ENCODE results near the gene GRM1.

GRM1 gene

DNA sequence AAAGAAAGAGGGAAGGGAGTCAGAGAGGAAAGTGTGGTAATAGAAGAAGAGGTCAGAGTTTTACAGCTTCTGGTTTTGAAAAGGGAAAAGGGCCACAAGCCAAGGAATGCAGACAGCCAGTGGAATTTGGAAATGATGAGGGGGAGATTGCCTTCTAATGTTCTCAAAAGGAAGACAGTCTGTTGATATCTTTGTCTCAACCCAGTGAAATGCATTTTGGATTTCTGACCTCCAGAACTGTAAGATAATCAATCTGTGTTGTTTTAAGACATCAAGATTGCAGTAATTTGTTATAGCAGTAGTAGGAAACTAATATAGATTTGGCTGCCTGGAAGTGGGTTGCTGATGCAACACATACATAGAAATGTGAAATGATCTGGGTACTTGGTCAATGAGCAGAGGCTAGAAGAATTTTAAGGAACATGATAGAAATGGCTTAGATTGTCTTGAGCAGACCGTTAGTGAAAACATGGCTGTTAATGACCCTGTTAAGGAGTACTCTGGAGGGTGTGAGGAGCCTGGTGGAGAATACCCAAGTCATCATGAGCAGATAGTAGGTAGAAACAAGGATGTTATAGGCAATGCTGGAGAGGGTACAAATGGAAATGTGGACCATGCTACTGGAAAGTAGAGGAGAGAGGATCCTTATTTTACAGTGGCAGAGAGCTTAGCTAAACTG lies 259.0 kb downstream of the GRM1 start:
- no peaks in the 10 kb centered on the region for H3K27me3 ChIP-seq (ENCODE audit: insufficient read depth, low read depth, severe bottlenecking)
- no peak overlapping the region for H3K4me3 ChIP-seq (ENCODE audit: low read depth, low read length)
- no peak overlapping the region for H3K27ac ChIP-seq
- no peak for DNase-seq
- no peaks in the 10 kb centered on the region for H3K36me3 ChIP-seq
- TF ChIP-seq, protein P1, sequence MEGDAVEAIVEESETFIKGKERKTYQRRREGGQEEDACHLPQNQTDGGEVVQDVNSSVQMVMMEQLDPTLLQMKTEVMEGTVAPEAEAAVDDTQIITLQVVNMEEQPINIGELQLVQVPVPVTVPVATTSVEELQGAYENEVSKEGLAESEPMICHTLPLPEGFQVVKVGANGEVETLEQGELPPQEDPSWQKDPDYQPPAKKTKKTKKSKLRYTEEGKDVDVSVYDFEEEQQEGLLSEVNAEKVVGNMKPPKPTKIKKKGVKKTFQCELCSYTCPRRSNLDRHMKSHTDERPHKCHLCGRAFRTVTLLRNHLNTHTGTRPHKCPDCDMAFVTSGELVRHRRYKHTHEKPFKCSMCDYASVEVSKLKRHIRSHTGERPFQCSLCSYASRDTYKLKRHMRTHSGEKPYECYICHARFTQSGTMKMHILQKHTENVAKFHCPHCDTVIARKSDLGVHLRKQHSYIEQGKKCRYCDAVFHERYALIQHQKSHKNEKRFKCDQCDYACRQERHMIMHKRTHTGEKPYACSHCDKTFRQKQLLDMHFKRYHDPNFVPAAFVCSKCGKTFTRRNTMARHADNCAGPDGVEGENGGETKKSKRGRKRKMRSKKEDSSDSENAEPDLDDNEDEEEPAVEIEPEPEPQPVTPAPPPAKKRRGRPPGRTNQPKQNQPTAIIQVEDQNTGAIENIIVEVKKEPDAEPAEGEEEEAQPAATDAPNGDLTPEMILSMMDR (IDR thresholded peaks at IDR 0.05; ENCODE audit: low read depth, low read length), result no peak
- H3K9me3 ChIP-seq (ENCODE audit: severe bottlenecking), result no peaks in the 10 kb centered on the region

DNA sequence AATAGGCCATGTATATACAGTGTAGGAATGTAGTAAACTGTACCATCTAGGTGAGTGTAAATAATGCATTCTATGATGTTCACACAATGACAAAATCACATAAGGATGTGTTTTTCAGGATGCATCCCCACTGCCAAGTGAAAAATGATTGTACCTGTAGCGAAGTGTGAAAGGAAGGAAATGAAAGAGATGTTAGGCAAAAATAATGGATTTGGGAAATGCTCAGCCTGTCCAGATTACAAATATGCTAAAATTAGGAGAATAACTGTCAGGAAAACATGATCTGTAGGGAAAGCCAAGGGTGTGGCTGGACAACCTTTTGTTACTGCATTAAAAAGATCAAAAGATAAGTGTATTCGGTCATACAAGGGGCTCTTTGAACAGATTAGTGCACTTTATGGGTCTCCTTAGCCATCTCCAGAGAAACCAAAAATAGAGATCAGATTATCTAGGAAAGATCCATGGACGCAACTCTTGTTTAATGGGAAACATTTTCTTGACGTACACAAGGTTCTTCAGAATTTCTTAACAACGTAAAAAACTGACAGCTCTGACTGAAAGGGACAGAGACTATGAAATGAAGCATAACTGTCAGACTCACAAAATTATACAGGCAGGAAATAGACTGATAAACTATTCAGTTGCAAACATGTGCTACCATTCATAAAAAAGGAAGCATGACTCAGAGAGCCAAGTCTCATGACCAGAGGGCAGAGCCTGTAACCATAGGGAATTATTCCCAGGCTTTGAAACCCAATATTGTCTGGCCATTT lies 261.1 kb downstream of the GRM1 start:
- TF ChIP-seq, protein P1 (IDR thresholded peaks at IDR 0.05; ENCODE audit: low read depth, low read length), result no peak
- Histone ChIP-seq H3K27ac (no peak overlapping the region), H3K36me3 (no peaks in the 10 kb centered on the region), H3K4me3 (ENCODE audit: low read depth, low read length) (no peak overlapping the region), H3K27me3 (ENCODE audit: insufficient read depth, low read depth, severe bottlenecking) (no peaks in the 10 kb centered on the region), H3K9me3 (ENCODE audit: severe bottlenecking) (no peaks in the 10 kb centered on the region)
- no peak for DNase-seq

DNA sequence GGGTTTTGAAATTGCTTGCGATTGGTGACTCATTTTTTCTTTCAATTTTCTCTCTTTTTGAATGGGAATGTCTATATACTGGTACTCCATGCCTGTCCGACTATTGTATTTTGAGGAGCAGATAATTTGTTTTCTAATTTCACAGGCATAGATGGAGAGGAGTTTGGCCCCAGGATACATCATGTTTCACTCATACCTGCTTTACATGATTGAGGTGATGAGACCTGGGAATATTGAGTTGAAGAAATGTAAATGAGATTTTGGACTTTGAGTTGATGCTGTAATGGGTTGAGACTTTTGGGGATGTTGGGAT lies 261.7 kb downstream of the GRM1 start:
- H3K9me3 ChIP-seq (ENCODE audit: severe bottlenecking), result no peaks in the 10 kb centered on the region
- no peak overlapping the region for H3K27ac ChIP-seq
- DNase-seq, result no peak
- H3K36me3 ChIP-seq, result no peaks in the 10 kb centered on the region
- H3K27me3 ChIP-seq (ENCODE audit: insufficient read depth, low read depth, severe bottlenecking), result no peaks in the 10 kb centered on the region
- no peak overlapping the region for H3K4me3 ChIP-seq (ENCODE audit: low read depth, low read length)
- TF ChIP-seq, protein P1 (IDR thresholded peaks at IDR 0.05; ENCODE audit: low read depth, low read length), result no peak

DNA sequence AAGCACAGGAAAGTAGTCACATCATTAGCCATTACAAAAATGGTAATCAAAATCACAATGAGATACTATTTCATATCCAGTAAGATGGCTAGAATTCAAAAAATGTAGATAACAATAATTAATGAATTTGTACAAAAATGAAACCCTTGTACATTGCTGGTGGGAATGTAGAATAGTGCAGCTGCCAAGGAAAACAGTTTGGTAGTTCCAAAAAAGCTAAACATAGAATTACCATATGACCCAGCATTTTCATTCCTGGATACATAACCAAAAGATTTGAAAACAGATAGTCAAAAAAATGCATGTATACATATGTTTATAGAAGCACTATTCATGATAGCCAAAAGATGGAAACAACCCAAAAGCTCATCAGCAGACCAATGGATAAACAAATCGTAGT lies 263.6 kb downstream of the GRM1 start:
- Histone ChIP-seq H3K36me3 (no peaks in the 10 kb centered on the region), H3K27ac (no peak overlapping the region), H3K27me3 (ENCODE audit: insufficient read depth, low read depth, severe bottlenecking) (no peaks in the 10 kb centered on the region), H3K9me3 (ENCODE audit: severe bottlenecking) (no peaks in the 10 kb centered on the region), H3K4me3 (ENCODE audit: low read depth, low read length) (no peak overlapping the region)
- no peak for DNase-seq
- TF ChIP-seq, protein P1 (IDR thresholded peaks at IDR 0.05; ENCODE audit: low read depth, low read length), result no peak

DNA sequence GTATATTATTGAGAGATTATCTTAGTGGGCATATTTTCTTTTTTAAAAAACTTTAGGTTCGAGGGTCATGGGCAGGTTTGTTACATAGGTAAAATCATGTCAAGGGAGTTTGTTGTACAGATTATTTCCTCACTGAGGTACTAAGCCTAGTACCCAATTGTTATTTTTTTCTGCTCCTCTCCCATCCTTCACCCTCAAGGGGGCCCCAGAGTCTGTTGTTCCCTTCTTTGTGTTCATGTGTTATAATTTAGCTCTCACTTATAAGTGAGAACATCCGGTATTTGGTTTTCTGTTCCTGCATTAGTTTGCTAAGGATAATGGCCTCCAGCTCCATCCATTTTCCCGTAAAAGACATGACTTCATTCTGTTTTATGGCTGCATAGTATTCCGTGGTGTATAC lies 266.8 kb downstream of the GRM1 start:
- no peak for DNase-seq
- H3K9me3 ChIP-seq (ENCODE audit: severe bottlenecking), result no peaks in the 10 kb centered on the region
- H3K4me3 ChIP-seq (ENCODE audit: low read depth, low read length), result no peak overlapping the region
- H3K36me3 ChIP-seq, result no peaks in the 10 kb centered on the region
- H3K27me3 ChIP-seq (ENCODE audit: insufficient read depth, low read depth, severe bottlenecking), result no peaks in the 10 kb centered on the region
- TF ChIP-seq, protein P1 (IDR thresholded peaks at IDR 0.05; ENCODE audit: low read depth, low read length), result no peak
- no peak overlapping the region for H3K27ac ChIP-seq
